ENCODE measurements around the gene WDR33. TPM values are rescaled to one million over a fixed set of nuclear protein-coding genes. Genes with fewer than 3 reads are reported as not detected.

WDR33 gene
- total and polyA plus RNA-seq, 10 of the 15 experiments (the other 5 are each of a cell fraction or from before 2014, with no cell fraction given), result 29.2 to 73.8 (median 45.6) TPM

DNA sequence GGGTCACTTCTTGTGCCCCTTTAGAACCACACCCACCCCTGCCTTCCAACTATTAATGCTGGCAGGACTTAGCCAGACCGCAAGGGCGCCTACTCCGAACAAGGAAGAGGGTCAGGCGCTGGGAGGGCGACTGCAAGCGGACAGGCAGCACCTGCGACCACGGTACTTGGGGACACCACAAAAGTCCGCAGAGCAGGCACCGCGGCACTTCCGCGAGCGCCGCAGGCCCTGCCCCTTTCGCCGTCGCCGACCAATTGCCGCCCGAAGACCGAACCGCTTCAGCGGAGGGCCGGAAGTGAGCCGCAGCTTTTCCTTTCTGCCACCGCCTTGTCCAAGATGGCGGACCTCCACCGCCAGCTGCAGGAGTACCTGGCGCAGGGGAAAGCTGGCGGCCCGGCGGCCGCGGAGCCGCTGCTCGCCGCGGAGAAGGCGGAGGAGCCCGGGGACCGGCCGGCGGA is 109.7 kb downstream of the WDR33 start, which contains the start of gene SFT2D3 (continued):
- 0 out of 2 replicates have a peak, but pooled peaks have one; percentile 25 for TF ChIP-seq SPI1 (IDR thresholded peaks at IDR 0.05; ENCODE audit: borderline replicate concordance, insufficient read depth, low read depth, low read length)
- 0 out of 2 replicates have a peak, but pooled peaks have one; percentile 14 for TF ChIP-seq ASH2L (IDR thresholded peaks at IDR 0.05; ENCODE audit: borderline replicate concordance, low read depth)
- TF ChIP-seq, protein P1, sequence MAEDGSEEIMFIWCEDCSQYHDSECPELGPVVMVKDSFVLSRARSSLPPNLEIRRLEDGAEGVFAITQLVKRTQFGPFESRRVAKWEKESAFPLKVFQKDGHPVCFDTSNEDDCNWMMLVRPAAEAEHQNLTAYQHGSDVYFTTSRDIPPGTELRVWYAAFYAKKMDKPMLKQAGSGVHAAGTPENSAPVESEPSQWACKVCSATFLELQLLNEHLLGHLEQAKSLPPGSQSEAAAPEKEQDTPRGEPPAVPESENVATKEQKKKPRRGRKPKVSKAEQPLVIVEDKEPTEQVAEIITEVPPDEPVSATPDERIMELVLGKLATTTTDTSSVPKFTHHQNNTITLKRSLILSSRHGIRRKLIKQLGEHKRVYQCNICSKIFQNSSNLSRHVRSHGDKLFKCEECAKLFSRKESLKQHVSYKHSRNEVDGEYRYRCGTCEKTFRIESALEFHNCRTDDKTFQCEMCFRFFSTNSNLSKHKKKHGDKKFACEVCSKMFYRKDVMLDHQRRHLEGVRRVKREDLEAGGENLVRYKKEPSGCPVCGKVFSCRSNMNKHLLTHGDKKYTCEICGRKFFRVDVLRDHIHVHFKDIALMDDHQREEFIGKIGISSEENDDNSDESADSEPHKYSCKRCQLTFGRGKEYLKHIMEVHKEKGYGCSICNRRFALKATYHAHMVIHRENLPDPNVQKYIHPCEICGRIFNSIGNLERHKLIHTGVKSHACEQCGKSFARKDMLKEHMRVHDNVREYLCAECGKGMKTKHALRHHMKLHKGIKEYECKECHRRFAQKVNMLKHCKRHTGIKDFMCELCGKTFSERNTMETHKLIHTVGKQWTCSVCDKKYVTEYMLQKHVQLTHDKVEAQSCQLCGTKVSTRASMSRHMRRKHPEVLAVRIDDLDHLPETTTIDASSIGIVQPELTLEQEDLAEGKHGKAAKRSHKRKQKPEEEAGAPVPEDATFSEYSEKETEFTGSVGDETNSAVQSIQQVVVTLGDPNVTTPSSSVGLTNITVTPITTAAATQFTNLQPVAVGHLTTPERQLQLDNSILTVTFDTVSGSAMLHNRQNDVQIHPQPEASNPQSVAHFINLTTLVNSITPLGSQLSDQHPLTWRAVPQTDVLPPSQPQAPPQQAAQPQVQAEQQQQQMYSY (CRISPR knock-in tag; IDR thresholded peaks at IDR 0.05), result no peak
- TF ChIP-seq RAD21 (IDR thresholded peaks at IDR 0.05; ENCODE audit: insufficient read depth, low read depth, low read length), result no peak
- TF ChIP-seq, protein P2, sequence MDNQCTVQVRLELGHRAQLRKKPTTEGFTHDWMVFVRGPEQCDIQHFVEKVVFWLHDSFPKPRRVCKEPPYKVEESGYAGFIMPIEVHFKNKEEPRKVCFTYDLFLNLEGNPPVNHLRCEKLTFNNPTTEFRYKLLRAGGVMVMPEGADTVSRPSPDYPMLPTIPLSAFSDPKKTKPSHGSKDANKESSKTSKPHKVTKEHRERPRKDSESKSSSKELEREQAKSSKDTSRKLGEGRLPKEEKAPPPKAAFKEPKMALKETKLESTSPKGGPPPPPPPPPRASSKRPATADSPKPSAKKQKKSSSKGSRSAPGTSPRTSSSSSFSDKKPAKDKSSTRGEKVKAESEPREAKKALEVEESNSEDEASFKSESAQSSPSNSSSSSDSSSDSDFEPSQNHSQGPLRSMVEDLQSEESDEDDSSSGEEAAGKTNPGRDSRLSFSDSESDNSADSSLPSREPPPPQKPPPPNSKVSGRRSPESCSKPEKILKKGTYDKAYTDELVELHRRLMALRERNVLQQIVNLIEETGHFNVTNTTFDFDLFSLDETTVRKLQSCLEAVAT (IDR thresholded peaks at IDR 0.05), result peak; percentile 90; the same call in 1 of the 2 replicates
- TF ChIP-seq, protein P3, sequence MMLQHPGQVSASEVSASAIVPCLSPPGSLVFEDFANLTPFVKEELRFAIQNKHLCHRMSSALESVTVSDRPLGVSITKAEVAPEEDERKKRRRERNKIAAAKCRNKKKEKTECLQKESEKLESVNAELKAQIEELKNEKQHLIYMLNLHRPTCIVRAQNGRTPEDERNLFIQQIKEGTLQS (IDR thresholded peaks at IDR 0.05; ENCODE audit: borderline replicate concordance, extremely low read depth, low read depth, low read length), result no peak
- TF ChIP-seq, protein P4, sequence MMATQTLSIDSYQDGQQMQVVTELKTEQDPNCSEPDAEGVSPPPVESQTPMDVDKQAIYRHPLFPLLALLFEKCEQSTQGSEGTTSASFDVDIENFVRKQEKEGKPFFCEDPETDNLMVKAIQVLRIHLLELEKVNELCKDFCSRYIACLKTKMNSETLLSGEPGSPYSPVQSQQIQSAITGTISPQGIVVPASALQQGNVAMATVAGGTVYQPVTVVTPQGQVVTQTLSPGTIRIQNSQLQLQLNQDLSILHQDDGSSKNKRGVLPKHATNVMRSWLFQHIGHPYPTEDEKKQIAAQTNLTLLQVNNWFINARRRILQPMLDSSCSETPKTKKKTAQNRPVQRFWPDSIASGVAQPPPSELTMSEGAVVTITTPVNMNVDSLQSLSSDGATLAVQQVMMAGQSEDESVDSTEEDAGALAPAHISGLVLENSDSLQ (IDR thresholded peaks at IDR 0.05), result no peak
- no peak for TF ChIP-seq HDAC2 (IDR thresholded peaks at IDR 0.05)
- peak; percentile 85 for TF ChIP-seq POLR2AphosphoS2 (IDR thresholded peaks at IDR 0.05; ENCODE audit: low read depth, low read length)
- no peak for TF ChIP-seq EED (IDR thresholded peaks at IDR 0.05; ENCODE audit: low read depth)
- TF ChIP-seq MYB (IDR thresholded peaks at IDR 0.05; ENCODE audit: borderline replicate concordance, low read depth, low read length), result no peak
- TF ChIP-seq ZNF24 (IDR thresholded peaks at IDR 0.05), result no peak
- no peak for TF ChIP-seq SMARCA5 (IDR thresholded peaks at IDR 0.05)
- no peak for TF ChIP-seq NR2C2 (IDR thresholded peaks at IDR 0.05; ENCODE audit: borderline replicate concordance, control insufficient read depth, insufficient read length, low read depth)
- peak; percentile 97 for TF ChIP-seq POLR2A (IDR thresholded peaks at IDR 0.05; ENCODE audit: low read depth, low read length)
- TF ChIP-seq TBL1XR1 (IDR thresholded peaks at IDR 0.05; ENCODE audit: low read depth, low read length), result no peak
- no peak for TF ChIP-seq ZSCAN29 (IDR thresholded peaks at IDR 0.05)
- no peak for TF ChIP-seq MEF2A (IDR thresholded peaks at IDR 0.05; ENCODE audit: insufficient read depth, low read depth, low read length)
- no peak for TF ChIP-seq CEBPB (IDR thresholded peaks at IDR 0.05; ENCODE audit: borderline replicate concordance in 1 of 2, low read depth in 2 of 2, low read length in 2 of 2)
- TF ChIP-seq POU2F2 (IDR thresholded peaks at IDR 0.05; ENCODE audit: borderline replicate concordance, low read depth, low read length), result peak; percentile 83; the same call in 2 of the 3 replicates
- TF ChIP-seq, protein P5, sequence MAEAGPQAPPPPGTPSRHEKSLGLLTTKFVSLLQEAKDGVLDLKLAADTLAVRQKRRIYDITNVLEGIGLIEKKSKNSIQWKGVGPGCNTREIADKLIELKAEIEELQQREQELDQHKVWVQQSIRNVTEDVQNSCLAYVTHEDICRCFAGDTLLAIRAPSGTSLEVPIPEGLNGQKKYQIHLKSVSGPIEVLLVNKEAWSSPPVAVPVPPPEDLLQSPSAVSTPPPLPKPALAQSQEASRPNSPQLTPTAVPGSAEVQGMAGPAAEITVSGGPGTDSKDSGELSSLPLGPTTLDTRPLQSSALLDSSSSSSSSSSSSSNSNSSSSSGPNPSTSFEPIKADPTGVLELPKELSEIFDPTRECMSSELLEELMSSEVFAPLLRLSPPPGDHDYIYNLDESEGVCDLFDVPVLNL (IDR thresholded peaks at IDR 0.05; ENCODE audit: low read depth, low read length), result no peak
- TF ChIP-seq SUZ12 (IDR thresholded peaks at IDR 0.05; ENCODE audit: unreplicated experiment), result no peak
- TF ChIP-seq SREBF1 (IDR thresholded peaks at IDR 0.05; ENCODE audit: low read length), result no peak
- TF ChIP-seq NFXL1 (IDR thresholded peaks at IDR 0.05; ENCODE audit: borderline replicate concordance), result no peak
